Gastrocnemius medialis (tissue), 4 donors: ENCODE results near the gene LPAR1. TPM values are rescaled to one million over a fixed set of nuclear protein-coding genes. Genes with fewer than 3 reads are reported as not detected.

Source experiments
- ATAC-seq, 2 donors: fragments of 150-250 bp; one replicate each; pipeline ENCODE4 v1.9.1; 2016
- DNase-seq, 2 donors: peaks; one replicate each; pipeline ENCODE4 v3.0.0-alpha.2; 2019
- H3K27ac ChIP-seq, 4 donors: fragments of 200-600 bp; sonication (generic); 1 replicate in 1 of 4; 2 replicates in 3 of 4; pipeline ENCODE4 v1.5.1; 2016 to 2018; ENCODE audit warnings: mild to moderate bottlenecking in 2 of 4, moderate library complexity in 1 of 4
- H3K27me3 ChIP-seq, 3 donors: fragments of 200-600 bp; sonication (generic) in 2 of 3; 1 replicate in 1 of 3; 2 replicates in 2 of 3; pipeline versions ENCODE4 v1.5.1 to v1.6.0; 2016 to 2019; ENCODE audit warnings: mild to moderate bottlenecking in 1 of 3, moderate library complexity in 1 of 3
- H3K36me3 ChIP-seq, 2 donors: fragments of 200-600 bp; sonication (generic) in 1 of 2; one replicate each; pipeline ENCODE4 v1.5.1; 2017 to 2018
- H3K4me1 ChIP-seq, 2 donors: fragments of 200-600 bp; sonication (generic) in 1 of 2; one replicate each; pipeline ENCODE4 v1.5.1; 2016 to 2017; ENCODE audit warnings: mild to moderate bottlenecking in 2 of 2
- H3K4me3 ChIP-seq, 4 donors: fragments of 200-600 bp; sonication (generic) in 3 of 4; 1 replicate in 1 of 4; 2 replicates in 3 of 4; pipeline ENCODE4 v1.5.1; 2016 to 2019; ENCODE audit warnings: mild to moderate bottlenecking in 2 of 4
- H3K9me3 ChIP-seq, 3 donors: fragments of 200-600 bp; sonication (generic) in 2 of 3; 1 replicate in 1 of 3; 2 replicates in 2 of 3; pipeline ENCODE4 v1.5.1; 2016 to 2019
- CTCF ChIP-seq, 5 experiments: fragments of 450-650 bp in 3 of 5; fragments of 200-600 bp in 2 of 5; sonication (generic) in 2 of 5; IDR thresholded peaks in 4 of 5; conservative IDR thresholded peaks in 1 of 5; 1 replicate in 4 of 5; 2 replicates in 1 of 5; pipeline ENCODE4 v1.5.1; 2016 to 2019; ENCODE audit warnings: antibody characterized with exemption in 5 of 5, mild to moderate bottlenecking in 3 of 5, moderate library complexity in 3 of 5
- POLR2A ChIP-seq, 2 donors: fragments of 450-650 bp; IDR thresholded peaks; one replicate each; pipeline ENCODE4 v1.6.1; 2017; ENCODE audit warnings: antibody characterized with exemption in 2 of 2, mild to moderate bottlenecking in 2 of 2, moderate library complexity in 2 of 2
- in situ Hi-C, 4 donors: fragments of 200-750 bp; cut with MboI; loops; one replicate each; pipeline versions ENCODE4 v1.15.0 to v1.8.0; 2017; ENCODE audit warnings: low sequenced_read_pairs in 4 of 4
- intact Hi-C: fragments of 100-400 bp; cut with DNase I; formaldehyde crosslinking; loops from one replicate; pipeline ENCODE4 v1.15.1; 2023; ENCODE audit warnings: low total_unique reads
- total RNA-seq, 4 donors: library from RNA; depleted of rRNA; stranded (reverse); fragments of >200 nt; gene quantifications; one replicate each; pipeline versions ENCODE4 v1.1.0 to v1.2.3, GENCODE V29; 2016

Gene LPAR1
- total RNA-seq, 4 donors from 2014 or later: 5.5 to 20.2 (median 13.2) TPM

DNA sequence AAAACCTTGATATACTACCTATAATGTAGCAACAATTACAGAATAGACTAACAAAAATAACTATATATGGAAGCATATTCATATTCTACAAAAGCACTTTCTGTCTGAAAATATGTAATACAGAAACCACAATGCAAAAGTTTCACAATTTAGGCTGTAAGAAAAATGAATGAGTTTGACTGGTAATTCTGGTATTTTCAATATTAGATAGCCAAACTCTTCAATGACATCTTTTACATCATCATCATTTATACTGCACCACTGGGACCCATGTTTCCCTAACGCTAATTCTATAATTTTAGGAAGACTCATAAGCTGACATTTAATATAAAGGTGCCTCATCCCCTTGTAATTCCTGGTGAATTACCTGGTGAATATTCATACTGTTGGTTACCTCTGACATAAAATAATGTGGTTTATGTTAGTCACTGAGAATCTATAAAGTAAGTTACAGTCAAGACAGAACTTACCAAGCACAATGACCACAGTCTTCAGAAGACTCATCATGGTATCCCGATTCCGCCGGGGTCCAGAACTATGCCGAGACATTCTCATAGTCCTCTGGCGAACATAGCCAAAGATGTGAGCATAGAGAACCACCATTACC lies 97.2 kb downstream of the LPAR1 start:
- H3K9me3 ChIP-seq: no peaks in the 10 kb centered on the region
- no peaks in the 10 kb centered on the region for H3K27me3 ChIP-seq
- no peak overlapping the region for H3K4me3 ChIP-seq
- TF ChIP-seq POLR2A (IDR thresholded peaks at IDR 0.05): no peak
- ATAC-seq (no peak), DNase-seq (no peak)
- no peaks in the 10 kb centered on the region for H3K4me1 ChIP-seq
- no peak overlapping the region for H3K27ac ChIP-seq
- in situ Hi-C loops: no loop called here
- intact Hi-C loops: no loop called here
- H3K36me3 ChIP-seq: no peaks in the 10 kb centered on the region

DNA sequence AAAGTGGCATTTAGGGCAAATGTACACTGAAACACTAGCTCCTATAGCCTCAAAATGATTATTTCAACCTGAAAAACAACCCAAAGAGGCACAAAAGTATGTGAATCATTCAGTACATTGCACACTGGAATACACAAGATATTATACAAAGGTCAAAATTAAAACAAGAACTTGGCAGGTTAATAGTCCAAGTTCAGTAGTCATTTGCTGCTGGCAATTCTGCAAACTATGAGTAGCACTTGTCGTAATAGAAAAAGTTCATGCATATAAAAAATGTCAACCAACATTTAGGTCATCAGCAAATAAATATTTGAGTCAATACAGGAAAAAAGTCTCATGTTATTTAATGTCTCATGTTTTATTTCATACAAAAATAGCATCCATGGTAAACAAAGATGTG lies 98.7 kb downstream of the LPAR1 start:
- in situ Hi-C loops (no loop called here), intact Hi-C loops (no loop called here)
- H3K27me3 ChIP-seq: no peaks in the 10 kb centered on the region
- TF ChIP-seq CTCF (IDR thresholded peaks at IDR 0.05 in 4 of 5, conservative IDR thresholded peaks at IDR 0.05 in 1 of 5) (no peak), POLR2A (IDR thresholded peaks at IDR 0.05) (no peak)
- no peaks in the 10 kb centered on the region for H3K36me3 ChIP-seq
- no peak overlapping the region for H3K27ac ChIP-seq
- DNase-seq (no peak), ATAC-seq (no peak)
- no peaks in the 10 kb centered on the region for H3K9me3 ChIP-seq
- H3K4me1 ChIP-seq: no peaks in the 10 kb centered on the region
- H3K4me3 ChIP-seq: no peak overlapping the region

DNA sequence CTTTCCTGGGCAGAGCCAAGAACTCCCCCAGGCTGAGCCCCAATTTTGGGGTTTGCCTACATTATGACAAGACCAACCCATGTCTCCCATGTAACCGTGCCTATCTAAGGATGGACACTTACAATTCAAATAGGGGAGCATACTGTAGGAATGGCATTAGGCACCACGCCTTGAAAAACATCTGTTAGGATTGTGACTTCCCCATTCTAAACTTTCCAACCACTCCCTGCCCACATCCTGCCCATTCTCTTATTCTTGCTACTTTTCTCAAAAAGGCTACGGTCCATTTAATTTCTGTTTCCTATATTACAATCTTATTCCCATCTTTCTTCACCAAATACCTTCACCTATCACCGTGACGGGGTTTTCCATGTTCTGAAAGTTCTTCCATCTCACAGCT lies 99.2 kb downstream of the LPAR1 start:
- in situ Hi-C loops: no loop called here
- H3K4me1 ChIP-seq: no peaks in the 10 kb centered on the region
- no peak overlapping the region for H3K4me3 ChIP-seq
- no peak overlapping the region for H3K27ac ChIP-seq
- ATAC-seq (no peak), DNase-seq (no peak)
- no peaks in the 10 kb centered on the region for H3K36me3 ChIP-seq
- no peaks in the 10 kb centered on the region for H3K9me3 ChIP-seq
- intact Hi-C loops: no loop called here
- TF ChIP-seq POLR2A (IDR thresholded peaks at IDR 0.05) (no peak), CTCF (IDR thresholded peaks at IDR 0.05 in 4 of 5, conservative IDR thresholded peaks at IDR 0.05 in 1 of 5) (no peak)
- no peaks in the 10 kb centered on the region for H3K27me3 ChIP-seq

- Histone ChIP-seq H3K4me1 (no peaks in the 10 kb centered on the region), H3K9me3 (no peaks in the 10 kb centered on the region), H3K4me3 (no peak overlapping the region), H3K36me3 (no peaks in the 10 kb centered on the region), H3K27ac (no peak overlapping the region), H3K27me3 (no peaks in the 10 kb centered on the region)
- ATAC-seq (no peak), DNase-seq (no peak)
- in situ Hi-C loops (no loop called here), intact Hi-C loops (no loop called here)
- TF ChIP-seq POLR2A (IDR thresholded peaks at IDR 0.05): no peak
- TF ChIP-seq CTCF (IDR thresholded peaks at IDR 0.05 in 4 of 5, conservative IDR thresholded peaks at IDR 0.05 in 1 of 5): no peak
These were observed 100.0 kb downstream of the LPAR1 start for GRCh38 chr9:110938242-110938641.

DNA sequence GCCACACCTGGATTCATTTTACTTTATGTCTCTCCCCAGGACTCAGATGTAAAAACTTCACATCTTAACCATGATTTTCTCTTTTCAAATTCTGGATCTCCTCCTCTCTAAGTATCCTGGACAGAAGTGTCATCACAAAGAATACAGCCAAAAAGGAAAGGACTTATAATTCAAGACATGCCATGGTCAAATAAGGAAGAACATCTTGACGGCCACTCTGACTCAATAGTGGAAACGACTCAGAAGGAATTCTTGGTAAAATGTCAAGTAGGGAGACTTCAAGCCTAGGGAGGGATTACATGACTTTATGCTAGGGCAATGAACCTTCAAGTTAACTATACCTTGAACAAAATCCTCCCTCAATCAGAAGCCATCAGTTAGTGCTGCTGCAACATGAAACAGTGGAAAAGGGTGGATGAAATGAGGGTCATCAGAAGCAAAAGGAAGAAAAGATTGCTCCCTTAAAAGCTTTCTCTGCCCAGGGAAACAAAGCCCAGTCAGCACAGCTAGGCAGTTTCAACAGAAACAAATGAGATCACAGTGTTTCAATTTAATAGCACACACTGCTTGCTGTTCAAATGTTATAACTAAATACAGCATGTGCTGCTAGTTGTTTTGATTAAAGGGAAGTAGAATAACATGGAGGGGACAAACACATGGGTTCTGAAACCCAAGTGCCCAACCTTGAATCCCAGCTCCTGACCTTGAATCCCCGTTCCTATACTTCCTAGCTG lies 101.4 kb downstream of the LPAR1 start:
- no peak for TF ChIP-seq POLR2A (IDR thresholded peaks at IDR 0.05)
- TF ChIP-seq CTCF (IDR thresholded peaks at IDR 0.05 in 4 of 5, conservative IDR thresholded peaks at IDR 0.05 in 1 of 5): no peak
- H3K27me3 ChIP-seq: no peaks in the 10 kb centered on the region
- H3K4me3 ChIP-seq: no peak overlapping the region
- H3K4me1 ChIP-seq: no peaks in the 10 kb centered on the region
- ATAC-seq (peak; percentile 62 to 63), DNase-seq (no peak)
- peak overlapping the region in 3 of 4 donors; percentile 8 to 37 (median 36) for H3K27ac ChIP-seq
- intact Hi-C loops (no loop called here), in situ Hi-C loops (no loop called here)
- no peaks in the 10 kb centered on the region for H3K36me3 ChIP-seq
- H3K9me3 ChIP-seq: no peaks in the 10 kb centered on the region
